ENCODE data around the gene THOC1.

Gene THOC1

GRCh38 chr18:210733-211132 is 57.1 kb downstream of the THOC1 start:
- DNase-seq (ENCODE audit: insufficient read length) (no peak), FAIRE-seq (no peak)
- TF ChIP-seq POLR2A (IDR thresholded peaks at IDR 0.05; ENCODE audit: low read depth, low read length): no peak

- TF ChIP-seq TAF1 (IDR thresholded peaks at IDR 0.05; ENCODE audit: borderline replicate concordance, low read depth, low read length) (no peak), POLR2AphosphoS5 (IDR thresholded peaks at IDR 0.05; ENCODE audit: low read depth, low read length) (no peak), POLR2A (IDR thresholded peaks at IDR 0.05; ENCODE audit: low read depth, low read length) (no peak)
Observed at GRCh38 chr18:210075-210474, 57.8 kb downstream of the THOC1 start.

GRCh38 chr18:199768-200167 is 68.1 kb downstream of the THOC1 start:
- no peak for DNase-seq (ENCODE audit: insufficient read length)
- TF ChIP-seq POLR2A (IDR thresholded peaks at IDR 0.05; ENCODE audit: low read depth, low read length) (no peak), POLR2AphosphoS5 (IDR thresholded peaks at IDR 0.05; ENCODE audit: low read depth, low read length) (no peak), TAF1 (IDR thresholded peaks at IDR 0.05; ENCODE audit: borderline replicate concordance, low read depth, low read length) (no peak)
- no peak for FAIRE-seq

More at GRCh38 chr18:210075-210474, 57.8 kb downstream of the THOC1 start:
- FAIRE-seq: no peak
- DNase-seq (ENCODE audit: insufficient read length): no peak

DNA sequence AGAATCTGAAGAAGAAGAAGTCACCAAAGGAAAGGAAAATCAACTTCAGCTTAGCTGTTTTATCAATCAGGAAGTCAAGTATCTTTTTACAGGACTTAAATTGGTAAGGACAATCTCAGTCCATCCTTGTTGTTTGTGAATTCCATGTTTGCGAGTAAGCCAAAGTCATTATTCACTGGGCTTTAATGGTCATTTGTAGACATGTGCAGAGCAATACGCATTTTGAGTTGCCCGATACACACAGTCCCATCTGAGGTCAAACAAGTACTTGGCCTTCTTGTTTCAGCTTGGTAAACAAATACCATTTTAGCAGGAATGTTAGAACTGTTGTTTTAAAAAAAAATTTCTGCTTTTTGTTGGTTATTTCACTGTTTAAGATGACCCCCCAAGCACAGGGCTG is 68.6 kb downstream of the THOC1 start:
- TF ChIP-seq POLR2A (IDR thresholded peaks at IDR 0.05; ENCODE audit: low read depth, low read length) (no peak), TAF1 (IDR thresholded peaks at IDR 0.05; ENCODE audit: borderline replicate concordance, low read depth, low read length) (no peak), POLR2AphosphoS5 (IDR thresholded peaks at IDR 0.05; ENCODE audit: low read depth, low read length) (no peak)
- DNase-seq (ENCODE audit: insufficient read length) (no peak), FAIRE-seq (peak; percentile 56)

DNA sequence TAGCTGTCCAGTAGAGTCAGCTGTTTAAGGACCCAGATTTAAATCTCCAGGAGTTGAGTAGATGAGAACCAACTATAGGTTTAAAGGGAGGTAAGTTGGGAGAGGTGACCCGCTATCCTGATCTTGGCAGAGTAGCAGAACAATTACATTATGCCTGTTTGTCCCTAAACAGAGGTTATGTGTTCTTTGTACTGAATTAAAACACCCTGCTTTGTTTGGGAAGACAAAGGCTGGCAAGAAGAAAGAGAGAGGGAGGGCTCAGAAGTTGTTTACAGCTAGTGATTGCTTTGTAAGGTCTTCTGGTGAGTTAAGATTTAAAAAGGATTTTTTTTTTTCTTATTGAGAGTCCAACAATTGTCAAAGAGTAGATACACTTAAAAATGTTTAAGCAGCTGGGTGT is 72.2 kb downstream of the THOC1 start:
- TF ChIP-seq TAF1 (IDR thresholded peaks at IDR 0.05; ENCODE audit: borderline replicate concordance, low read depth, low read length) (no peak), POLR2AphosphoS5 (IDR thresholded peaks at IDR 0.05; ENCODE audit: low read depth, low read length) (no peak), POLR2A (IDR thresholded peaks at IDR 0.05; ENCODE audit: low read depth, low read length) (no peak)
- DNase-seq (ENCODE audit: insufficient read length) (no peak), FAIRE-seq (no peak)

- FAIRE-seq (no peak), DNase-seq (ENCODE audit: insufficient read length) (no peak)
- no peak for TF ChIP-seq TAF1 (IDR thresholded peaks at IDR 0.05; ENCODE audit: borderline replicate concordance, low read depth, low read length)
- no peak for TF ChIP-seq POLR2A (IDR thresholded peaks at IDR 0.05; ENCODE audit: low read depth, low read length)
- no peak for TF ChIP-seq POLR2AphosphoS5 (IDR thresholded peaks at IDR 0.05; ENCODE audit: low read depth, low read length)
Observed at GRCh38 chr18:192801-193200, 75.0 kb downstream of the THOC1 start.

GRCh38 chr18:191725-192124 is 76.1 kb downstream of the THOC1 start:
- DNase-seq (ENCODE audit: insufficient read length): no peak
- no peak for FAIRE-seq
- no peak for TF ChIP-seq POLR2A (IDR thresholded peaks at IDR 0.05; ENCODE audit: low read depth, low read length)
- TF ChIP-seq POLR2AphosphoS5 (IDR thresholded peaks at IDR 0.05; ENCODE audit: low read depth, low read length): no peak
- no peak for TF ChIP-seq TAF1 (IDR thresholded peaks at IDR 0.05; ENCODE audit: borderline replicate concordance, low read depth, low read length)

- TF ChIP-seq POLR2A (IDR thresholded peaks at IDR 0.05; ENCODE audit: low read depth, low read length) (no peak), TAF1 (IDR thresholded peaks at IDR 0.05; ENCODE audit: borderline replicate concordance, low read depth, low read length) (no peak), POLR2AphosphoS5 (IDR thresholded peaks at IDR 0.05; ENCODE audit: low read depth, low read length) (no peak)
- FAIRE-seq (no peak), DNase-seq (ENCODE audit: insufficient read length) (no peak)
Observed at GRCh38 chr18:189254-189653, 78.6 kb downstream of the THOC1 start.

- FAIRE-seq (no peak), DNase-seq (ENCODE audit: insufficient read length) (no peak)
- TF ChIP-seq TAF1 (IDR thresholded peaks at IDR 0.05; ENCODE audit: borderline replicate concordance, low read depth, low read length): no peak
- no peak for TF ChIP-seq POLR2AphosphoS5 (IDR thresholded peaks at IDR 0.05; ENCODE audit: low read depth, low read length)
- TF ChIP-seq POLR2A (IDR thresholded peaks at IDR 0.05; ENCODE audit: low read depth, low read length): no peak
Observed at GRCh38 chr18:183769-184168, 84.1 kb downstream of the THOC1 start.

GRCh38 chr18:181711-182110 is 86.1 kb downstream of the THOC1 start:
- no peak for DNase-seq (ENCODE audit: insufficient read length)
- FAIRE-seq: no peak
- no peak for TF ChIP-seq TAF1 (IDR thresholded peaks at IDR 0.05; ENCODE audit: borderline replicate concordance, low read depth, low read length)

DNA sequence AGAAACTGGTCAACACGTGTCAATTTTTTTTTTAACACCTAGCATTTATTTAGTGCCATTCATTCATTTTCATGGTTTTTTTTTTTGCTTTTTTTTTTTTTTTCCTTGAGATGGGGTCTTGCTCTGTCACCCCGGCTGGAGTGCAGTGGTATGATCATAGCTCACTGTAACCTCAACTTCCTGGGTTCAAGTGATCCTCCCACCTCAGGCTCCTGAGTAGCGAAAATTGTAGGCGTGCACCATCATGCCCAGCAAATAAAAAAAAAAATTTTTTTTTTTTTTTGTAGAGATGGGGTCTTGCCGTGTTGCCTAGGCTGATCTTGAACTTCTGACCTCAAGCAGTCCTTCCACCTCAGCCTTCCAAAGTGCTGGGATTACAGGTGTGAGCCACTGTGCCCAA is 88.3 kb downstream of the THOC1 start:
- TF ChIP-seq TAF1 (IDR thresholded peaks at IDR 0.05; ENCODE audit: borderline replicate concordance, low read depth, low read length) (no peak), POLR2AphosphoS5 (IDR thresholded peaks at IDR 0.05; ENCODE audit: low read depth, low read length) (no peak)
- no peak for DNase-seq (ENCODE audit: insufficient read length)
- FAIRE-seq: no peak

- TF ChIP-seq POLR2A (IDR thresholded peaks at IDR 0.05; ENCODE audit: low read depth, low read length) (no peak), TAF1 (IDR thresholded peaks at IDR 0.05; ENCODE audit: borderline replicate concordance, low read depth, low read length) (no peak), POLR2AphosphoS5 (IDR thresholded peaks at IDR 0.05; ENCODE audit: low read depth, low read length) (no peak)
- FAIRE-seq: no peak
Observed at GRCh38 chr18:172361-172760, 95.5 kb downstream of the THOC1 start.

More at GRCh38 chr18:172361-172760, 95.5 kb downstream of the THOC1 start:
- DNase-seq (ENCODE audit: insufficient read length): no peak

All from GM12892 (cell line).